ENCODE measurements around the gene GAS1.

The GAS1 gene

DNA sequence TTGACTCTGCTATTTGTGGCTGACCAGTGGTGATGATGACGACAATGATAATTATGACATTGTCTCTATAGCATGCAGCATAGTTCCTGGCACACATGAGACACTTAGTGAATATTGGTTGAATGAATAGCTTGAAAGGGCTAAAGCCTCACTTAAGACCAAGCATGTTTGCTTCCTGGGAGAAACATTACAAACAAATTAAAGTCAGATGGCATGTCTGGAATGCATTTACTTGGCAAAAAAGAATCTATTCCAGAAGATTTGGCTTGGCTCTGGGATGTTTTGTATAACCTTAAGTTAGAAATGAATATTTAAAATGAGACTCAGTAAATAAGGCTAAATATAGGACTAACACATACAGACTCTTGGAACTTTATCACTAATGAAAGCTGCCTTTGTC, 21.6 kb downstream of the GAS1 start:
- no peak for DNase-seq (ENCODE audit: low spot score)

DNA sequence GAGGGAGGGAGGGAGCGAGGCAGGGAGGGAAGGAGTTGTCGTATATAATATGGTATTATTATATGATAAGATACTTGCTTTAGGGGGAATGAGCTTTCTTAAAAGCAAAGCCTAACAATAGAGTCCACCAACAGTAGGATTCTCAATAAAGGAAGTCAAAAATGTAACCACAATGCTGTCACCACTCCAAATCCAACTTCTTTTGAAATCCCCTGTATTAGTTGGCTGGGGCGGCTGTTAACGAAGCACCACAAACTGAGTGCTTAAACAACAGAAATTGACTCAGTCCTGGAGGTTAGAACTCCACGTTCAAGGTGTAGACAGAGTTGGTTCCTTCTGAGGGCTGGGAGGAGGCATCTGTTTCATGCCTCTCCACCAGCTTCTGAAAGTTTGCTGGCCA, 23.1 kb downstream of the GAS1 start:
- DNase-seq (ENCODE audit: low spot score) = no peak

DNA sequence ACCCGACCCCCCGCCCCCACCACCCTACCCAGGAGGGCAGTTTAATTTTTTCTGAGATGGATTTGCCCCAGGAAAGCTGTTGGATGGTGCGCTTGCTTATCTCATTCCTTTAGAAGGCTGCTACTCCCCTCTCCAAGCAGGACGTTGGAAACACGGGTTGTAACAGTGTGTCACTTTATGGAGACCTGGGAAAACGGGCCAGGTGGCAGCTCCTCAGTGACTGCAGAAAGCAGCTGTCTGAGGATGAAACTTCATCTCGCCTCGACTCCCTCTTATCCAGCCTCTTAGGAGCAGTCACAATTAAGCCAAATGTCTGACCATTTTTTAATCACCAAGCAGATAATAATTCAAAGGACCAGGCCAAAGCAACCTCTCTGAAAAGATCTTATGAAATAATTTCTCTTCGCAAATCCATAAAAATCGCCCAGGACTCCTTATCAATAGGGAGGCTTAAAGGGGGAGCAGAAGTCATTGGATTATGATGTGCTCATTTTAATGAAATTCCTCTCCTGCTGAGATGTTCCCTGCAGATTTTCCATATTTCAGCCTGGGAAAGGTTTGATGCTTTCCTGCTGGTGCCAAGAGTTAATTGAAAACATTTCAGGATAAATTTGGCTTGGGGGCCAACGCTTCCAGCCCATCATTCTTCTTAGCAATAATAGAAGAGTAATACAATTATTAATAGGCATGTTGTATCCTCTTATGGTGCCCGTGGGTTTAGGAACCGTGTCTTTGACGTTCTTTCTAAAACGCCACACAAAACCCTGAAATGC, 26.0 kb downstream of the GAS1 start:
- DNase-seq (ENCODE audit: low spot score) = no peak

DNA sequence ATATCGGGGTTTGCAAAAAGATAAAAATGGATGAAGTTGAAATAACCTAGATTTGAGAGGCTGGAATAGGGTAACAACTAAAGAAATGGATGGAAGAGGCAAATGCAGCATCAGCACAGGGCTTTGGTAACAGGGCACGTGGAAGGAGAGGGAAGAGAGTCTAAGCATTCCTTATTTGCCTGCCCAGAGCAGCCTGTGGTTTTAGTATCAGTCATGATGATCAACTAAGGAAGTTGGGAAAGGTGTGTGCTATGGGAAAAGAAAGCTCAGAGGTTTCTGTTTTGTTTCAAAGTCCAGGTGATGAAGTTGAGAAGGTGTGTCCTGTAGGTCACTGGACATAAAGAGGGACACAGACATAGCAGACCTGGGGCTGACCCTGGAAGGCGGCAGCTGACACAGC, 28.8 kb downstream of the GAS1 start:
- no peak for DNase-seq (ENCODE audit: low spot score)

DNA sequence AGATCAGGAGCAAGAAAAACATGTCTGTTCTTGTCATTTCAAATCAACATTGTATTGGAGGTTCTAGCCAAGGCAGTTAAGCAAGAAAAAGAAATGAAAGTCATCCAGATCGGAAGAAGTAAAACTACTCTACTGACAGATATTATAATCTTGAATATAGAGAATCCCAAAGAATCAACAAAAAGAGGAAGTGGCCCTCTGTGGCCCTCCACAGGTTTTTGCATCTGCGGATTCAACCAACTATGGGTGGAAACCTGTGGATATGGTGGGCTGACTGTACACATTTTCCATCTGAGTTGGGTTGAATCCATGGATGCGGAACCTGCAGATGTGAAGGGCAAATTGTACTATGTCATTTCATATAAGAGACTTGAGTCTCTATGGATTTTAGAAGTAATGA, 35.1 kb downstream of the GAS1 start:
- no peak for DNase-seq (ENCODE audit: low spot score)

DNA sequence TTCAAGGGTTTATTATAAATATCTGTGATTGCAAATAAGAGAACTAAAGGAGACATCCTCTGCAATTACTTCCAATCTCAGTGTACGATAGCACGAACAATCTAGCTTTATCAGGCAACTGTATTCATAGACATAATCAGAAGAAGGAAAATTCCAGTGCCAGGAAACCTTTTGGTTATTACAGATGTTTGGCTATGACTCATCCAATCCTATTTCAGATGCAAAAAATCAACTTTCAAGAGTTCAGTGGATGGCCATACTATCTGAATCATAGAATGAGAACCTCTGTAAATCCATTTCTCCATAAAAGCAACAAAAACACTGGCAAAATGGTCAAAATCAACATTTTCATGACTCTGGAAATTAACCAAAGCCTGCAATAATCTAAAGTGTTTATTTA, 37.9 kb downstream of the GAS1 start:
- DNase-seq (ENCODE audit: low spot score) = no peak

DNA sequence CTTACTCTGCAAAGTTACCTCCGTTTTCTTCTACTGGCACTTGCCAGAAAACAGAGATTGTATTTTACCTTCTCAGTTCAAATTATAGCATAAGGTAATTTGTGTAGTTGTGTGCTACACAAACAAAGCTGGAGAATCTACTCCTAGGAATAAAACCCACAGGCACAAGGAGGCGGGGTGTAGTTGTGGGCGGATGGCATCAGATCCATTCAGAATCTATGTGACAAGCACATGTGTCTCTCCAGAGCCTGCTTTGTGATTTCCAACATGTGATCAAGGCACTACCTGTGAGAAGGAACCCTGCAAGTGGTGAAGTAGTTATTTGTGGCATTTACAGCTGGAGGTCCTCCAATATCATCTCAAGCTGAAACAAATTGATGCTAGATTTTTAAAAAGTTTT, 39.0 kb downstream of the GAS1 start:
- DNase-seq (ENCODE audit: low spot score) = no peak

DNA sequence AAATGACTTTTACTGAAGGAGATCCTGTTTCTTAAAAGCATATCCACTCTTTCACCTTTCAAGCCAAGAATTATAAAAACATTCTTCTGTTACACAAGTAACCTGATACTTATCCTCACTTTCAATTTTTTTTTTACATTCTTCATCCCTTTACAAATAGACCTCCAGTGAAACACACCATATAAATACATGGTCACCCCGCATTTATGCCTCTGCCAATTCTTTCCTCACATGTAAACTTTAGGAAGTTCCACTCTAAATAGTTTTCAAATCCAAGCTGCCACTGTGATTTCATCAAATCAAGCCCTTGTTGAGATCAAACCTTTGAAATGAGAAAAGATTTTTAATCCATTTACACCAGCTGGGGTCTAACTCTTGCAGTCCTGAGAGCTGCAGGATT, 40.0 kb downstream of the GAS1 start:
- no peak for DNase-seq (ENCODE audit: low spot score)

DNA sequence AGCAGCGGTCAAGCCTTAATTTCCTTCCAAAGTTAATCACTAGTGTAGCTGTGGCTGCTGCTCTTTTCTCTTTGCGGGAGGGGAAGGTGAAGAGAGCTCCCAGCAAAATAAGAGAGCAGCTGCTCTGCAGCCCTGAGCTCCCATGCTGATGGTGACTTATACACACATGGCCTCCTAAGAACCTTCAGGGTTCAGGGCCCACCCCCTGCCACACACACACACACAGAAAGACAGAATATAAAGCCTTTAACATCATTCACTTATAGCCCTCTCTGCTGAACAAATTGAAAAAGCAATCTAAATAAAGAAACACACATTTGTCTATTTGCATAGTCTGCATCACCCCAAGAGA, 43.6 kb downstream of the GAS1 start:
- no peak for DNase-seq (ENCODE audit: low spot score)

DNA sequence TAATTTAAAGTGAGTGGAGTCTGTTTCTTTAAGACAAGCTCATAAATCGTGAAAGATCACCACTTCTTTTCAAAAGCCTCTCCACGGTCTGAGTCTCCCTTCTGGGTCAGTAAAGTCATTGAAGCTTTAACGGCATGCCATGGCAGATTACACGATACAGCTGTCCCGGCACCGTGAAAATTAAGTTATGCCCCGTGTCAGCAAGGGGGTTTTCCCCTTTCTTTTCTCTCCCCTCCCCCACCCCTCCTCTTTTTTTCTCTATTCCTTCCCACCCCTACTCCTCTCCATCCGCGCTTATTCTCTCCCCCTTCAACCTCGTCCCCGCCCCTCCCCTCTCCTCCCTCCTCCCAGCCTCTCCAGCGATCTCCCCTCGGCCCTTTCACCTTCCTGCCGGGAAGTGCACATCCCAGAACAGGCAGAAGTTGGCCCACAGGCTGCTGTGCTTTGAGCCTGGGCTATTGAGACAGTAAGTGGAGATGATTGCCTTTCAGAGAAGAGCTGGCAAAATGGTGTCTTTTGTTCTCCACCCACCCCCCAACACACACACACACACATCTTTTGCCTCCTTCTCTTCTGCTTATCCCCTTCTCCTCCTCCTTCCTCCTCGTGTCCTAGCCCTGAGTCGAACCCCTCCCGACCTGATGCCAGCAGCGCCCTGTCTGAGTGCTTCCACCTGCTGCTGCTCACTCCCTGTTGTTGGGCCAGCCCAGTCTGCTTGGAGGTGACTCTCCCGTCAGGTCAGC, 44.1 kb downstream of the GAS1 start:
- peak; percentile 83 for DNase-seq (ENCODE audit: low spot score)

DNA sequence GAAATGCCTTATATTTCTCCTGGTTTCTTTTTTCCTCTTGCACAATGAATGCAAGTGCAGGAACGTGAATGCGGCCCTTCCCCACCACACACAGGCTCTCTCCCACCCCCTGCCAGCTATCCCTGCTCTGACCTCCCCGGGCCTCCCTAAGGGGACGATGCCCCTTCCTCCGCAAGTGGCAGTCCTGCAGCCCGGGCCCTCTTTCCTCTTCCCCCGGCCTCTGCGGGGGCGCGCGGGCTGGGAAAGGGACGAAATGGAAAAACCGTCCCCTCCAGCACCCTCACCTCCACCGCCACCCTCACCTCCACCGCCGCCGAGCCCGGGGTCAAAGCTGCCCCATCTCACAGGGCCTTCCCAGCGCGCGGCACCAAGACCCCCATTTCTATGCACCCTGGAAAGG, 44.7 kb downstream of the GAS1 start:
- peak; percentile 74 for DNase-seq (ENCODE audit: low spot score)

DNA sequence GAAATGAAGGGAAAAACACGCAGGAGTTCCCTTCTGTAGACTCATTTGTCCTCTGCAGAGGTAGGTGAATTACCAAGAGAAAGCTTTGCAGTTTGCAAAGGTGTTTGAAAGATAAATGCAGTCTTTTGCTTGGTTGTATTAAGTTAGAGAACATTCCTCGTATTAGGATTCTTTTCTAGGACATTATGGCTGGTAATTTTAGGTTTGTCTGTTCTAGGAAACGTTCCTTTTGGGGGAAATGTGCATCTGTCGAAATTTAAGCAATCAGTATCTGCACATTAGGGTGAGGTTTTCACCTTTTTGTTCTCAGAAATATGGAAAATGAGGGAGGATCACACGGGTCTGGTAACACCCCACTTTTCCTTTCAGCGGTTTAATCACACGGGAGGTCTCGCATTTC, 45.1 kb downstream of the GAS1 start:
- no peak for DNase-seq (ENCODE audit: low spot score)

DNA sequence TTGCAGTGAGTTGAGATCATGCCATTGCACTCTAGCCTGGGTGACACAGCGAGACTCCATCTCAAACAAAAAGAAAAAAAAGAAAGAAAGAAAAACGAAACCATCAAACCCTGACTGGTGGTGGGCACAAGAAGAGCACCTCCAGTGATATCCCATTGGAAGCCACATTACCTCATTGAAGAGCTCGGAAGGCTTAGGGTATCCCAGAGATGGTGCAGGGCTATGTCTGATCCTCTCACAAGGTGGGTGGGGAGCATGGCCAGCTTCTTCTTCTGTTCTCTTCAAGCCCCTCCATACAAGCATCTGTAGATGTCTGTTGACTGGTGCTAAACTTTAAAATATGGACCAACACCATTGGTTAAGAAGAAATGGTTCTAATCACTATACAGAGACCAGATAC, 45.8 kb downstream of the GAS1 start:
- DNase-seq (ENCODE audit: low spot score) = no peak

All from ecto neural progenitor cell (in vitro differentiated cells).